Gastrocnemius medialis (tissue), 4 donors: Measurements from ENCODE around the gene ACLY. TPM values are rescaled to one million over a fixed set of nuclear protein-coding genes. Genes with fewer than 3 reads are reported as not detected.

Experiments
- ATAC-seq, 2 donors: fragments of 150-250 bp; one replicate each; pipeline ENCODE4 v1.9.1; 2016
- DNase-seq, 2 donors: peaks; one replicate each; pipeline ENCODE4 v3.0.0-alpha.2; 2019
- H3K27ac ChIP-seq, 4 donors: fragments of 200-600 bp; sonication (generic); 1 replicate in 1 of 4; 2 replicates in 3 of 4; pipeline ENCODE4 v1.5.1; 2016 to 2018; ENCODE audit warnings: mild to moderate bottlenecking in 2 of 4, moderate library complexity in 1 of 4
- H3K27me3 ChIP-seq, 3 donors: fragments of 200-600 bp; sonication (generic) in 2 of 3; 1 replicate in 1 of 3; 2 replicates in 2 of 3; pipeline versions ENCODE4 v1.5.1 to v1.6.0; 2016 to 2019; ENCODE audit warnings: mild to moderate bottlenecking in 1 of 3, moderate library complexity in 1 of 3
- H3K36me3 ChIP-seq, 2 donors: fragments of 200-600 bp; sonication (generic) in 1 of 2; one replicate each; pipeline ENCODE4 v1.5.1; 2017 to 2018
- H3K4me1 ChIP-seq, 2 donors: fragments of 200-600 bp; sonication (generic) in 1 of 2; one replicate each; pipeline ENCODE4 v1.5.1; 2016 to 2017; ENCODE audit warnings: mild to moderate bottlenecking in 2 of 2
- H3K4me3 ChIP-seq, 4 donors: fragments of 200-600 bp; sonication (generic) in 3 of 4; 1 replicate in 1 of 4; 2 replicates in 3 of 4; pipeline ENCODE4 v1.5.1; 2016 to 2019; ENCODE audit warnings: mild to moderate bottlenecking in 2 of 4
- H3K9me3 ChIP-seq, 3 donors: fragments of 200-600 bp; sonication (generic) in 2 of 3; 1 replicate in 1 of 3; 2 replicates in 2 of 3; pipeline ENCODE4 v1.5.1; 2016 to 2019
- CTCF ChIP-seq, 5 experiments: fragments of 450-650 bp in 3 of 5; fragments of 200-600 bp in 2 of 5; sonication (generic) in 2 of 5; IDR thresholded peaks in 4 of 5; conservative IDR thresholded peaks in 1 of 5; 1 replicate in 4 of 5; 2 replicates in 1 of 5; pipeline ENCODE4 v1.5.1; 2016 to 2019; ENCODE audit warnings: antibody characterized with exemption in 5 of 5, mild to moderate bottlenecking in 3 of 5, moderate library complexity in 3 of 5
- POLR2A ChIP-seq, 2 donors: fragments of 450-650 bp; IDR thresholded peaks; one replicate each; pipeline ENCODE4 v1.6.1; 2017; ENCODE audit warnings: antibody characterized with exemption in 2 of 2, mild to moderate bottlenecking in 2 of 2, moderate library complexity in 2 of 2
- in situ Hi-C, 4 donors: fragments of 200-750 bp; cut with MboI; loops; one replicate each; pipeline versions ENCODE4 v1.15.0 to v1.8.0; 2017; ENCODE audit warnings: low sequenced_read_pairs in 4 of 4
- intact Hi-C: fragments of 100-400 bp; cut with DNase I; formaldehyde crosslinking; loops from one replicate; pipeline ENCODE4 v1.15.1; 2023; ENCODE audit warnings: low total_unique reads
- total RNA-seq, 4 donors: library from RNA; depleted of rRNA; stranded (reverse); fragments of >200 nt; gene quantifications; one replicate each; pipeline versions ENCODE4 v1.1.0 to v1.2.3, GENCODE V29; 2016

ACLY gene
- total RNA-seq, 4 donors from 2014 or later: 20.8 to 35.0 (median 30.7) TPM

- ATAC-seq: no peak
- H3K27ac ChIP-seq: no peak overlapping the region
- DNase-seq: no peak
- intact Hi-C loops (no loop called here), in situ Hi-C loops (no loop called here)
- peaks cover 0 to 69% of the 10 kb centered on the region in 2 donors for H3K36me3 ChIP-seq
- no peaks in the 10 kb centered on the region for H3K27me3 ChIP-seq
- TF ChIP-seq POLR2A (IDR thresholded peaks at IDR 0.05) (no peak), CTCF (IDR thresholded peaks at IDR 0.05 in 4 of 5, conservative IDR thresholded peaks at IDR 0.05 in 1 of 5) (no peak)
- no peaks in the 10 kb centered on the region for H3K4me1 ChIP-seq
- no peak overlapping the region for H3K4me3 ChIP-seq
- no peaks in the 10 kb centered on the region for H3K9me3 ChIP-seq
Measured at GRCh38 chr17:41891135-41892020, 27.4 kb downstream of the ACLY start.

- TF ChIP-seq CTCF (IDR thresholded peaks at IDR 0.05 in 4 of 5, conservative IDR thresholded peaks at IDR 0.05 in 1 of 5) (no peak), POLR2A (IDR thresholded peaks at IDR 0.05) (no peak)
- no peak overlapping the region for H3K27ac ChIP-seq
- DNase-seq: no peak
- no peaks in the 10 kb centered on the region for H3K9me3 ChIP-seq
- in situ Hi-C loops: no loop called here
- intact Hi-C loops: no loop called here
- H3K36me3 ChIP-seq: peaks cover 0 to 94% of the 10 kb centered on the region in 2 donors
- ATAC-seq: no peak
- no peak overlapping the region for H3K4me3 ChIP-seq
- no peaks in the 10 kb centered on the region for H3K27me3 ChIP-seq
- no peaks in the 10 kb centered on the region for H3K4me1 ChIP-seq
Measured at GRCh38 chr17:41888332-41888965, 30.3 kb downstream of the ACLY start.

- no peak overlapping the region for H3K27ac ChIP-seq
- TF ChIP-seq CTCF (IDR thresholded peaks at IDR 0.05 in 4 of 5, conservative IDR thresholded peaks at IDR 0.05 in 1 of 5): peak in 1 of 5 experiments; percentile 6
- TF ChIP-seq POLR2A (IDR thresholded peaks at IDR 0.05): no peak
- H3K27me3 ChIP-seq: no peaks in the 10 kb centered on the region
- H3K4me1 ChIP-seq: no peaks in the 10 kb centered on the region
- no peaks in the 10 kb centered on the region for H3K9me3 ChIP-seq
- H3K36me3 ChIP-seq: peaks cover 0 to 78% of the 10 kb centered on the region in 2 donors
- H3K4me3 ChIP-seq: no peak overlapping the region
- DNase-seq (no peak), ATAC-seq (no peak)
- in situ Hi-C loops (no loop called here), intact Hi-C loops (no loop called here)
Measured at GRCh38 chr17:41885733-41886132, 33.0 kb downstream of the ACLY start.

- Histone ChIP-seq H3K4me3 (no peak overlapping the region), H3K27me3 (no peaks in the 10 kb centered on the region), H3K4me1 (no peaks in the 10 kb centered on the region), H3K36me3 (peaks cover 0 to 73% of the 10 kb centered on the region in 2 donors), H3K9me3 (no peaks in the 10 kb centered on the region), H3K27ac (no peak overlapping the region)
- in situ Hi-C loops: no loop called here
- DNase-seq: no peak
- intact Hi-C loops: no loop called here
- no peak for TF ChIP-seq POLR2A (IDR thresholded peaks at IDR 0.05)
- TF ChIP-seq CTCF (IDR thresholded peaks at IDR 0.05 in 4 of 5, conservative IDR thresholded peaks at IDR 0.05 in 1 of 5): no peak
- no peak for ATAC-seq
Measured at GRCh38 chr17:41882756-41883155, 36.0 kb downstream of the ACLY start.
